IMR-90 (cell line): ENCODE results near the gene PAX9.
A peak's percentile ranks its signal among the peaks of the same experiment; 100 is the strongest.

Experiments used
- CEBPB ChIP-seq: IDR thresholded peaks from 2 replicates; pipeline ENCODE4 v1.6.1; 2012; ENCODE audit warnings: low read depth, low read length, improper control_type of control experiment
- FOS ChIP-seq: fragments of 150-350 bp; IDR thresholded peaks from 2 replicates; pipeline ENCODE4 v1.6.1; 2016; ENCODE audit warnings: low read depth, low read length
- MAZ ChIP-seq: IDR thresholded peaks from 2 replicates; pipeline ENCODE4 v1.6.1; 2012; ENCODE audit warnings: low read depth, mild to moderate bottlenecking, low read length, improper control_type of control experiment, moderate library complexity, borderline replicate concordance
- MXI1 ChIP-seq: IDR thresholded peaks from 2 replicates; pipeline ENCODE4 v1.6.1; 2012; ENCODE audit warnings: low read depth, mild to moderate bottlenecking, low read length, moderate library complexity, borderline replicate concordance
- POLR2A ChIP-seq: IDR thresholded peaks from 2 replicates; pipeline ENCODE4 v1.6.1; 2012; ENCODE audit warnings: mild to moderate bottlenecking, low read depth, low read length
- RAD21 ChIP-seq: IDR thresholded peaks from 2 replicates; pipeline ENCODE4 v1.6.1; 2012; ENCODE audit warnings: low read length, improper control_type of control experiment
- RFX5 ChIP-seq: IDR thresholded peaks from 2 replicates; pipeline ENCODE4 v1.8.0; 2012; ENCODE audit warnings: low read depth, mild to moderate bottlenecking, low read length, moderate library complexity
- SMC3 ChIP-seq: fragments of 150-350 bp; IDR thresholded peaks from 2 replicates; pipeline ENCODE4 v1.6.1; 2016; ENCODE audit warnings: low read depth, mild to moderate bottlenecking, antibody characterized with exemption, low read length, moderate library complexity
- USF2 ChIP-seq: fragments of 150-350 bp; IDR thresholded peaks from 2 replicates; pipeline ENCODE4 v1.6.1; 2017; ENCODE audit warnings: mild to moderate bottlenecking, antibody characterized with exemption, low read length, low read depth
- TF ChIP-seq, protein P1 (sequence below): conservative IDR thresholded peaks from 2 replicates; pipeline ENCODE4 v1.5.1; 2012; ENCODE audit warnings: mild to moderate bottlenecking, low read depth, low read length, improper control_type of control experiment
- TF ChIP-seq, protein P2 (sequence below): fragments of 150-350 bp; IDR thresholded peaks from 2 replicates; pipeline ENCODE4 v1.6.1; 2016; ENCODE audit warnings: low read depth, mild to moderate bottlenecking, low read length, moderate library complexity, borderline replicate concordance

DNA sequence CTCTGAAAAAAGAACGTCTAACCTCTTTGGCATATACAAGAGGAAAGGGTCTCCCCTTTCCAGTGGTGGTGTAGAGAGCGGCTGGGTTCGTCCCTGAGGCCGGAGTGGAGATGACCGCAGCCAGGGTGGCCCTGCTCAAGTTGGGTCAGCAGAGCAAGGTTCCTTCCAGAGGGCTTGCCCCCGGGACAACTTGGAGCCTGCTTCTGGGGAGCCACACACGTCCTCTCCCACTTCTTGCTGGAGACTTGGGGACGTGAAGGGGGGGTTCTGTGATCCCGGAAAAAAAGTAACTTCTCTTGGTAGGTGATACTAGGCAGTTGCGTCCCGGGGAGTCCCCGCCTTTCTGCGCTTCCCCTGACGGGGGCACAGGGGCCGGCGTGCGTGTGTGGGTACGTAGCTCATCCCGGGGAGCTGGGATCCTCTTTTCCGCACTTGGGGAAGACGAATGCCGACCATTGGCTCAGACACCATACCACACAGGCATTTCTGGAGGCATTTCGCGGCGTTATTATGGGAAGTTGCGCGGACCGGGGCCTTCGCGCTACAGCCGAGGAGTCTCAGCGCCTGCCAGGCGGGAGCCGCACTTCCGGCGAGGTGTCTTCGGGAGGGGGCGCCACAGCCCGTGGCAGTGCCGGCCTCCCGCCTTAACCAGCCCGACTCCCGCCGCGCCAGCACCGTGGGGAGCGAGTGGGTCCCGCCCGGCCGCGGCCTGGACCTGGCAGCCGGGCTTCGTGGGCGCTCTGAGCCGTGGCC is 14.8 kb upstream of the PAX9 start:
- TF ChIP-seq, protein P1, sequence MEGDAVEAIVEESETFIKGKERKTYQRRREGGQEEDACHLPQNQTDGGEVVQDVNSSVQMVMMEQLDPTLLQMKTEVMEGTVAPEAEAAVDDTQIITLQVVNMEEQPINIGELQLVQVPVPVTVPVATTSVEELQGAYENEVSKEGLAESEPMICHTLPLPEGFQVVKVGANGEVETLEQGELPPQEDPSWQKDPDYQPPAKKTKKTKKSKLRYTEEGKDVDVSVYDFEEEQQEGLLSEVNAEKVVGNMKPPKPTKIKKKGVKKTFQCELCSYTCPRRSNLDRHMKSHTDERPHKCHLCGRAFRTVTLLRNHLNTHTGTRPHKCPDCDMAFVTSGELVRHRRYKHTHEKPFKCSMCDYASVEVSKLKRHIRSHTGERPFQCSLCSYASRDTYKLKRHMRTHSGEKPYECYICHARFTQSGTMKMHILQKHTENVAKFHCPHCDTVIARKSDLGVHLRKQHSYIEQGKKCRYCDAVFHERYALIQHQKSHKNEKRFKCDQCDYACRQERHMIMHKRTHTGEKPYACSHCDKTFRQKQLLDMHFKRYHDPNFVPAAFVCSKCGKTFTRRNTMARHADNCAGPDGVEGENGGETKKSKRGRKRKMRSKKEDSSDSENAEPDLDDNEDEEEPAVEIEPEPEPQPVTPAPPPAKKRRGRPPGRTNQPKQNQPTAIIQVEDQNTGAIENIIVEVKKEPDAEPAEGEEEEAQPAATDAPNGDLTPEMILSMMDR: peak; percentile 19; the same call in 1 of the 2 replicates
- peak; percentile 4; the same call in 1 of the 2 replicates for TF ChIP-seq RAD21
- TF ChIP-seq FOS: no peak
- TF ChIP-seq USF2: no peak
- no peak for TF ChIP-seq SMC3
- TF ChIP-seq CEBPB: no peak
- TF ChIP-seq, protein P2, sequence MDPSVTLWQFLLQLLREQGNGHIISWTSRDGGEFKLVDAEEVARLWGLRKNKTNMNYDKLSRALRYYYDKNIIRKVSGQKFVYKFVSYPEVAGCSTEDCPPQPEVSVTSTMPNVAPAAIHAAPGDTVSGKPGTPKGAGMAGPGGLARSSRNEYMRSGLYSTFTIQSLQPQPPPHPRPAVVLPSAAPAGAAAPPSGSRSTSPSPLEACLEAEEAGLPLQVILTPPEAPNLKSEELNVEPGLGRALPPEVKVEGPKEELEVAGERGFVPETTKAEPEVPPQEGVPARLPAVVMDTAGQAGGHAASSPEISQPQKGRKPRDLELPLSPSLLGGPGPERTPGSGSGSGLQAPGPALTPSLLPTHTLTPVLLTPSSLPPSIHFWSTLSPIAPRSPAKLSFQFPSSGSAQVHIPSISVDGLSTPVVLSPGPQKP: no peak
- TF ChIP-seq POLR2A: no peak
- TF ChIP-seq MAZ: no peak
- no peak for TF ChIP-seq MXI1
- TF ChIP-seq RFX5: no peak
